Femur (tissue), 1 donor: ENCODE measurements around the gene ATG2B.
"Not testable (repeated sequence)": the region's sequence is repeated elsewhere in the genome, so short reads cannot be mapped to it uniquely, and the experiment has no call there.

Experiments
- DNase-seq: peaks from one replicate; pipeline ENCODE4 v3.0.0-alpha.2; 2017

The ATG2B gene

GRCh38 chr14:96376093-96376492 lies 13.0 kb upstream of the ATG2B start:
- no peak for DNase-seq

DNA sequence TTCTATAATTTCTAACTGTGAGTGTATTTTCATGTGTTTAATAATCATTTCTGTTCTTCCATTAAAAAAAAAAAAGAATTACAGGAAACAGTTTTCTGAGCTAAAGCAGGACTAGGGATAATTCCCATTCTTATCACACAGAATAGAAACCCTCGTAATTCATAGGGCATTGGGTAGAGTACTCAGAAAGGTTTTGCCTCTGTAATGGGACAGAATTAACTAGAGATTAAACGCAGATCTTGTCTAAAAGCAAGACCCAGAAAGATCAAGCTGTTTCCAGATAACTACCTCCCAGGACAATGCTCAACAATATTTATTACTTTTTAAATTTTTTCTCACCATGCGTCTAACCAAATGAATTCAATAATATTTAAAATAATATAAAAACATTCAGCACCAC lies 10.4 kb upstream of the ATG2B start:
- DNase-seq = no peak

DNA sequence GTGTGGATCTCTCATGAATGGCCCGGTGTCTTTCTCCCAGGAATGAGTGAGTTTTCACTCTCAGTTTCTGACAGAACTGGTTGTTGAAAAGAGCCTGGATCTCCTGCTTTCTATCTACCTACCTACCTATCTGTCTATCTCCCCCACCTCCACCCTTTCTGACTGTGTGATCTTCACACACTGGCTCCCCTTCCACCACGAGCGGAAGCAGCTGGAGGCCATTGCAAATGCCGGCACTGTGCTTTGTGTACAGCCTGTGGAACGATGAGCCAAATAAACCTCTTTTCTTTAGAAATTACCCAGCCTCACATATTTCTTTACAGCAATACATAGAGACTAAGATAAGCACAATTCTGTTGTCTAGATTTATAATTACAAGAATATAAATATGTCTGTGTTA lies 7.4 kb upstream of the ATG2B start:
- no peak for DNase-seq

GRCh38 chr14:96368534-96368933 lies 5.4 kb upstream of the ATG2B start:
- DNase-seq = no peak

GRCh38 chr14:96364962-96365361 lies 1.8 kb upstream of the ATG2B start:
- no peak for DNase-seq

DNA sequence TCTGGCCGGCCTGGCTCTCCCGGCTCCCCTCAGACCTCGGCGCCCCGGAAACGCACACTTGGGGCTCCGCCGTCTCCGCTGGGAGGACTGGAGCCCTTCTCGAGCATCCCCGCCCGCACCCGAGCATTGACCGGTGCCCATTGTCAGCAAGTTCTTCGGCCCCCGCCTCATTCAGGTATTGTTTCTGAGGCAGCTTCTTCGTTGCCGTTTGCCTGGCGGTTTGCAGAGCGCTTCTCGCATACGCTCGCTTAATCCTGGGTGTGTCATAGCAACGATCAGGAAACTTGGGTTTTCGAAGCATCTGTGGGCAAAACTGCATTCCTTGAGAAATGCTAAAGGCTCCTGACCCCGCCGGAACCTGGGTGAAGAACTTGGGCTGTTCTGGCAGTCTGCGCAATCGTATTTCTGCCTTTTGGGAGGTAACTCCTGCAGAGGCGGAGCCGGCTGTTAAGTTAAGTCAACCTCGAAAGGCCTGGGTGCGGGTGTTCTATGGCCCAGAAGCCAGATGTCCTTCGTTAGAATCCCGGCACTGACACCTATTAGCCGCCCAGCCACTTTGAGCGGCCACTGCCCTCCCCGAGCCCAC lies 703 bp upstream of the ATG2B start:
- DNase-seq = peak; percentile 30

DNA sequence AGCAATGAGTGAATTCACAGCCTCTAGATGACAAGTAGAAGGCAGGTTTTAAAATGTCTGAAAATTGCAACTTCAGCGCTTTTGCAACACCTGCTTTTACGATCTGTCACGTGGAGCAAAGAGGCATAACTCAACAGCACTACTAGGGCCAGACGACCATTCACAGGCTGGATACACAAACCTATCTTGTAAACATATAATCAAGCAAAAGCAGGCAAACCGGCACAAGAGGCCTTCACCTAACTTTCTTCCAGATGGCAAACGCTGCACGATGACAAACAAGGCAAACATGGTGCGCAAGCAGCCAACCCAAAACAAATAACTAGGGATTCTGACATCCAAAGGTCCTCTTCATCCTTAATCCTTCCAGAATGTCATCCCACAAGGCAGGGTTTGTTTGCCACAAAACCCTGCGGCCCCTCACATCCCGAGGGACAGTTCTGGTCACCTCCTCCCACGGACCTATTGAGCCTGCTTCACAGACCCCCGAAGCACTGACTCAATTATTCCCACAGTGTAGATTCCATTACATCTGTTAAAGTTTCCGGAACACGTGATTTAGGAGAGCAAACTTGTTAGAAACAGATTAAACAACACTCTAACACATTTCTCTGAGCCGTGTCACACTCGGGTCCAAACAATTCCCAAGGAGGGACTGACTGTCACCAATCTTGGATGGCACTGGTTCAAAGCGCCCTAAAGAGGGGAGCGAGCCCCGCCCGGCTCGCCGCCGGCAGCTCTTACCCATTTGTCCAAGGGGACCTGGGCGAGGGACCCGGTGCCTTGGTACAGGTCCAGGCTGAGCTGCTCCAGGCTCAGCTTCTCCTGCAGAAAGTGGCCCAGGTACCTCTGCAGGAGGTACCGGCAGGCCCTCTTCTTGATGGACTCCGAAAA lies 823 bp downstream of the ATG2B start:
- DNase-seq = peak; percentile 42

DNA sequence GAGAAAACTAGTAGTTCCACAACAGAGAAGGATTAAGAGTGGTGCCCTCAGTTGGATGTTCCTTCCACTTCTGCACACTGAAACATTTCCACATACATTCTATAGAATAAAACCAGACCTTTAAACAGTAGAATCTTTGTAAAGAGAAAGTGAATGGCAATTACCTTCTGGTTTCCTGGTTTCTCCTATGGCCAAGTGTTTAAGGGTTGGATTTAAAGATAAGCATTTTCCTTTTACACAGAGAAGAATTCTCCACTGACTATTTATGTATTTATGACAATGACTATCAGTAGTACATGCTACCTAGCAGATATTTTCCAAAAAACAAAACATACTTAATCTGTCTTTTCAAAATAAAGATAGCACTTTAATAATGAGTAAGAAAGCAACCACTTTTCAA lies 3.2 kb downstream of the ATG2B start:
- no peak for DNase-seq

GRCh38 chr14:96357216-96357615 lies 5.9 kb downstream of the ATG2B start:
- no peak for DNase-seq

DNA sequence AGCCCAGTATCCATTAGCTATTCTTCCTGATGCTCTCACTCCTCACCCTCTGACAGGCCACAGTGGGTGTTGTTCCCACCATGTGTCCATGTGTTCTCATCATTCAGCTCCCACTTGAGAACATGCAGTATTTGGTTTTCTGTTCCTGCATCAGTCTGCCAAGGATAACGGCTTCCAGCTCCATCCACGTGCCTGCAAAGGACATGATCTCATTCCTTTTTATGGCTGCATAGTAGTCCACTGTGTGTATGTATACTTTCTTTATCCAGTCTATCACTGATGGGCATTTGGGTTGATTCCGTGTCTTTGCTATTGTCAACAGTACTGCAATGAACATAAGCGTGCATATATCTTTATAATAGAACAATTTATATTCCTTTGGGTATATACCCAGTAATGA lies 8.9 kb downstream of the ATG2B start:
- no peak for DNase-seq

- no peak for DNase-seq
Observed at GRCh38 chr14:96352708-96353107, 10.4 kb downstream of the ATG2B start.

GRCh38 chr14:96351986-96352385 lies 11.2 kb downstream of the ATG2B start:
- no peak for DNase-seq

- no peak for DNase-seq
Observed at GRCh38 chr14:96349286-96350075, 13.7 kb downstream of the ATG2B start.

DNA sequence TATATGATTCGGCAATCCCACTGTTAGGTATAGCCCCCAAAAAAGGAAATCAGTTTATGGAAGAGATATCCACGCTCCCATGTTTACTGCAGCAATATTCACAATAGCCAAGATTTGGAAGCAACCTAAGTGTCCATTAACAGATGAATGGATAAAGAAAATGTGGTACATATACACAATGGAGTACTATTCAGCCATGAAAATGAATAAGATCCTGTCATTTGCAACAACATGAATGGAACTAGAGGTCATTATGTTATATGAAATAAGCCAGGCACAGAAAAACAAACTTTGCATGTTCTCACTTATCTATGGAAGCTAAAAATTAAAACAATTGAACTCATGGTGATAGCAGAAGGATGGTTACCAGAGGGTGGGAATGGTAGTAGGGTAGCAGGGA lies 15.2 kb downstream of the ATG2B start:
- not testable (repeated sequence) for DNase-seq

- no peak for DNase-seq
Observed at GRCh38 chr14:96345669-96346068, 17.5 kb downstream of the ATG2B start.

DNA sequence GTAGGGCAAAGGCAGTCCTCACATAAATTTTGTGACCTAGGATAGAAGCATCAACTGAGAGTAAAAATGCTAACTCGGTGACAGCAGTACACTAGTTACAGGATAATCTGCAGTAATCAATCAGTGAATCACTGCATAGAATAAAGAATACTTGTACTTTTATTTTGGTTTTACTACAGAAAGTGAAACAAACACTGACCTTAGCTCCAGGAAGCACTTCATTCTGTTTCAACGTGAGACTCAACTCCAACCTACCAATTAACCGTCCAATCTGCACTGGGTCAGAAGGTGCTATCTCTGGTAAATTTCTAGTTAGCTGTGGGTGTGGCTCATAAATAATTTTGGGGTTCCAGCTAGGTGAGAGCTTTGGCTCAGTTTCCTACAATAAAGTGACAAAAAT lies 21.8 kb downstream of the ATG2B start:
- no peak for DNase-seq

DNA sequence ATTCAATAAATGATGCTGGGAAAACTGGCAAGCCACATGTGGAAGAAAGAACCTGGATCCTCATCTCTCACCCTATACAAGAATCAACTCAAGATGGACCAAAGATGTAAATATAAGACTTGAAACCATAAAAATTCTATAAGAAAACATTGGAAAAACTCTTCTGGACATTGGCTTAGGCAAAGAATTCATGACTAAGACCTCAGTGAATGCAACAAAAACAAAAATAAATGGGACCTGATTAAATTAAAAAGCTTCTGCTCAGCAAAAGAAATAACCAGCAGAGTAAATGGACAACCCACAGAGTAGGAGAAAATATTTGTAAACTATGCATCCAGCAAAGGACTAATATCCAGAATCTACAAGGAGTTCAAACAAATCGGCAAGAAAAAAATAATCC lies 24.6 kb downstream of the ATG2B start:
- no peak for DNase-seq

DNA sequence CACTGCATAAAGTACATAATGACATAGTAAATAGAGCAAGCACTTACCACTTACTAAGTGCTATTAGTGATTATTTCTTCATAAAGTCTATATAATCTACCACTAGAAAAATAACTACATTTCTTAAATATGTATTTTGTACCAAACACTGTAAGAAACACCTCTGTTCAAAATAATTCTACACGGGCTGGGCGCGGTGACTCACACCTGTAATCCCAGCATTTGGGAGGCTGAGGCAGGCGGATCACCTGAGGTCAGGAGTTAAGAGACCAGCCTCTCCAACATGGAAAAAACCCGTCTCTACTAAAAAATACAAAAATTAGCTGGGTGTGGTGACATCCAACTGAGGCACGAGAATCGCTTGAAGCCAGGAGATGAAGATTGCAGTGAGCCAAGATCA lies 38.9 kb downstream of the ATG2B start:
- no peak for DNase-seq

DNA sequence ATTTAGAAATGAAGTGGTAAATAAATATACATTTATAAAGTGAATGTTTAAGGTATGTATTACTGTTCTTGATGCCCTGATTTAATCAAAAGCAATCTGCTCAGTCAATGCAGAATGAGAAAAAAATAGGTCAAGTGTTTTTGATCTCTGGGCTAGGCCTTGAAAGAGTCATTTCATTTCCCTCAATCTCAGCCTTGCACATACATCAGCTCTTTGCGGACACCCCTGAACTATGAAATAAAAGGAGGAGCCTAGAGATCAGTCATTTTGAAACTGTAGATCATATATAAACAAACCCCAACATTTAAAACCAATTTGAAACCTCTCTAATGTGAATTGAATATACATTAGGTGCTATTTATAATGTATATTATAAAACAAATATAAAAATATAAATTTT lies 42.5 kb downstream of the ATG2B start:
- DNase-seq = no peak

GRCh38 chr14:96318836-96319235 lies 44.3 kb downstream of the ATG2B start:
- no peak for DNase-seq

DNA sequence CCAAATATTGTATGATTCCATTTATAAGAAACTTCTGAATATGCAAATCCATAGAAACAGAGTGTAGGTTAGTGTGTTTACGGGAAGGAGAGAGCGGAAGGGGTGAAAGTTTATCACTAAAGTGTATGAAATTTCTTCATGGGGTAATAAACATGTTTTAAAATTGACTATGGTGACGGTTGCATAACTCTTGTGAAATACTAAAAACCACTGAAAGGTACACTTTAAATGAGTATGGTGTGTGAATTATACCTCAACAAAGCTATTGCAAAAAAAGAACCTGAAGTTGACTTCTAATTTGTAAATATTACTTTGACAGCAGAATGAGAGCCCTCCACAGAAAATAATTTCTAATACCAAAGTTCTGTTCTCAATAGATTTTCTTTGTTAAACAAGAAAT lies 47.1 kb downstream of the ATG2B start:
- no peak for DNase-seq

- no peak for DNase-seq
Observed at GRCh38 chr14:96310906-96311305, 52.2 kb downstream of the ATG2B start.

DNA sequence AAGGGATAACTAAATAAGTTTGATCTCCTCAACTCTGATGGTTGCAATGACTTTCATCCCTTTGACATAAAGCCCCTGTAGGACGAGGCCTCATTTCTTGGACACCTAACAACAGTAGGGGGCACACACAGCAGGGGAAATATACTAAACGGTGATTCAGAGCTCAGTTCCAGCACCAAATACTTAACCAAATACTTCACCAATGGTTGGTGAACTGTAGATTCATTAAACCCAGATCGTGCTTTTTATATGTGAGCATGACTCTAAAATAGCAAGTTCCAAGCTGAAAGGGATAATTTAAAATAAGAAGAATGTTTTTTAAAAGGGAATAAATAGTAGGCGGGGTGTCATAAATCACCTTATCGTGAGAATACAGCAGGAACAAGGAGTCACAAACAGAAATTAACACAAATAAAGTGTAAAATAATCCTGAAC lies 53.2 kb downstream of the ATG2B start:
- DNase-seq = no peak
